IPS-18c (cell line): ENCODE results near the gene BTG3.

ENCODE experiments used
- H3K4me3 ChIP-seq: 2 replicates; pipeline ENCODE4 v1.7.0; 2013; ENCODE audit warnings: low read depth, mild to moderate bottlenecking, low read length, moderate library complexity; ENCODE audit not compliant: insufficient read depth
- H3K9me3 ChIP-seq: one replicate; pipeline ENCODE4 v1.6.1; 2013; ENCODE audit warnings: mild to moderate bottlenecking, low read length, moderate library complexity; ENCODE audit not compliant: control insufficient read depth, insufficient read depth

The BTG3 gene, protein sequence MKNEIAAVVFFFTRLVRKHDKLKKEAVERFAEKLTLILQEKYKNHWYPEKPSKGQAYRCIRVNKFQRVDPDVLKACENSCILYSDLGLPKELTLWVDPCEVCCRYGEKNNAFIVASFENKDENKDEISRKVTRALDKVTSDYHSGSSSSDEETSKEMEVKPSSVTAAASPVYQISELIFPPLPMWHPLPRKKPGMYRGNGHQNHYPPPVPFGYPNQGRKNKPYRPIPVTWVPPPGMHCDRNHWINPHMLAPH

DNA sequence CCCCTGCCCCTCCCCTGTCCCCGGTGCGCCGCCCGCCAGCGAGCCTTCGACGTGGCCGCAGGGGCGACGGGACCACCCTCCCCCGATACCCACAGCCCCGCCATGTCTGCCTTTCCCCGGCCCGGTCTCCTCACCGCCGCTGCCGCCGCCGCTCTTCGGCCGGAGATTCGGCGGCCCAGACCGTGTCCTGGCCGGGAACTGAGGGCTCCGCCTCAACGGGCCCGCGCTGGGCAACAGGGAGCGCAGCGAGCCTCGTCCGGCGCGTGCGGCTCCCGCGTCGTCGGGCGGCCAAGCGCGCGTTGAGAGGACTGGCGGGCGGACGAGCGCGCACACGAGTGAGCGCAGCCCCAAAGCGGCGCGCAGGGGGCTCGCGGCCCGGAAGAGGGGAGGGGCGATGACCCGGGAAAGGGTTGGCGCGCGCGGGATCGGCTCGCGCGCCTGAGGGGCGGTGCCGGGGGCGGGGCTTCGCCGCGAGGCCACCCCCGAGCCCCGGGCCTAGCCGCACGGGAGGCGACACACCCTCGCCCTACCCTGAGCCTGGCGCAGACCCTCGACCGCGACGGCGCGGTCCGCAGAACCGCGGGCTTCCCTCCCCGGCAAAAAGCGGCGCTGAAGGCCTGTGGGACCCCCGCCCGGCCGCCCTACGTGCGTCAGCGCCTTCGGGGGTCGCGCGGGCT lies at the start of gene BTG3:
TSS of gene BTG3 (minus strand) at position 337 of the 677 bp plus-strand sequence. CDS start 3,757 bp downstream, outside the sequence.
- Histone ChIP-seq H3K4me3 (peak within 1 kb of the TSS; percentile 84), H3K9me3 (no peaks in the 10 kb centered on the region)

DNA sequence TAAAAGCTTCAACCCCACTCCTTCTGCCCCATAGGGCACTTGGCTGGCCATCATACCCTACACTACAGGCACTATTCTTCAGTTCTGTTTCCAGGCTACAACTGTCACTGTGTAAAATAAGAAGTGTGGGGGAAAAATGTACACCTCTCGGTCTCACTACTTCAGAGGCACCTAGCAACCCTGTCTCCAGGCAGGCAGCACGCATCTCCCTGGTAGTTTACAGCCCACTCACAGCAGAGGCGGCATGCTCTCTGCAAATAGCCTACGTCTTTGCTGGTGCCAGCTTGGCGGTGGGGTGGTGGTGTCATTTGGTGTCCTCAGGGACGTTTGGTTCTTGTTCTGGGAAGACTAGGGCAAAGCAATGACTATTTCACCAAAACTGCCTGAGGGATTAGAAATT lies 48.2 kb upstream of the BTG3 start:
- H3K9me3 ChIP-seq: no peaks in the 10 kb centered on the region
- H3K4me3 ChIP-seq: no peak overlapping the region

DNA sequence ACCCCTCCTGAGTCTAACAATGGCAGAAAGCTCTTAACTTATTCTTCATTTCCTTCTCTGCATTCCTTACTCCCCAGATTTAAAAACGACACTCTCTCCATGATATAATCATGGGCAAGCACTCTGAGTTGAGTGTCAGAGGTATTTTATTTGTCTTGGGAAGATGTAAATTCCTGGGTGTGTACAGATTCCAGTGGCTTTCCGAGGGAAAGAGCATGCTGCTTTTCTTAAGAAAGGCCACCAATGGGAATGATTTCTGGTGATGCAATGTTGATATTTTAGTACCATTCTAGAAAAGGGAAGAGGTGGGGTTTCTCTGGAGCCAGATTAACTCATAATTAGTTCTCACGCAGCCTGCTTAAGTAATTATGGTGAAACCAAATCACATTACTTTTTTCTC lies 47.8 kb upstream of the BTG3 start:
- H3K4me3 ChIP-seq: no peak overlapping the region
- no peaks in the 10 kb centered on the region for H3K9me3 ChIP-seq

DNA sequence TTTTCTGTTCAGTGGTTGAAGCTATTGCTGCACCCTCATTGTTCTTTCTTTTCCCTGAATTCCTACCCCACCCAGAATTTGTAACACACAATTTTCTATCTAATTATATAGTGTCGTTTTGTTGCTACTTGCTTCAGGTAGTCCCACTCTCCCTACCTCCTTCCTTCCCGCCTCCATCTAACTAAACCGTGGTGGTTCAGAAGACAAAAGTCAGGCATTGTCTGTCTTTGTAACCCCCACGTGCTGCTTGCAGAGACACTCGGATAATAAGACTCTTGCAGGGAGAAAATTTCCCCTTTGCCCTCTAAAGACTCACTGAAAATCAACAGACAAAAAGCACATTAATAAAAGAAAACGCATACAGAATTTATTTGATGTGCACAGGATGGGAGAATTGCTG lies 46.2 kb upstream of the BTG3 start:
- Histone ChIP-seq H3K9me3 (no peaks in the 10 kb centered on the region), H3K4me3 (no peak overlapping the region)

DNA sequence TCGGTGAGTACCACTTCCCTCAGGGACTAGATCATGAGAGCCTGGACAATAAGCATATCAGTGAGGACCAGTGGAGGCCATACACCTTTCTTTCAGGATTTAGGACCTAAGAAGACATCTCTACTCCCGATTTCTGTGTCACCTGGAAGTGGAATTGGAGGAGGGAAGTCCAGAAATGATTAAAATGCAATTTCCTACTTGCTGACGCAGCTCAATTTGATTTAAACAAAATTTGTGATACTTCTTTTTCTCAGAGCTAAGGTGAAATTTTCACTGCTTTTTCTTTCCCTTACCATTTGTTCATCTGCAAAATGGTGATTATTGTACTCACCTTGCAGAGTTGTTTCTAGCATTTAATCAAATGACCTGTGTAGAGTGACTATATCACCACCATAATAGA lies 38.8 kb upstream of the BTG3 start:
- no peak overlapping the region for H3K4me3 ChIP-seq
- H3K9me3 ChIP-seq: no peaks in the 10 kb centered on the region

DNA sequence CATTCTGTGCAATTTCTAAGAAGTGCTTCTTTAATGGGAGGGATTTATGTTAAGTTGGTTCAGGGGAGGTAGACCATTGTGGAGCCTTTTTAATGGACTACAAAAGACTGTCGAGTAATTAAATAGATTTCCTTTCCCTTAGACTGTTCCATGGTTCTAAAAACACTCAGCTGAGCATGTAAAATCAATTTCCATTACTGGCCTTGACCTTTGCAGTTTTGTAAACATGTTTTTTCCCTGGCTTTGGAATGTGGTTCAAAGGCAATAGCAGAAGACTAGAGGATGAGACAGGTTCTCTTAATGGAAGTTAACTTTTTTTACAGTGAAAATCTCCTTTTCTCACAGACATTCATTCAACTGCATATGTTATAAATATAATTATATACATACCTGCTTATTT lies 37.6 kb upstream of the BTG3 start:
- Histone ChIP-seq H3K9me3 (no peaks in the 10 kb centered on the region), H3K4me3 (no peak overlapping the region)

DNA sequence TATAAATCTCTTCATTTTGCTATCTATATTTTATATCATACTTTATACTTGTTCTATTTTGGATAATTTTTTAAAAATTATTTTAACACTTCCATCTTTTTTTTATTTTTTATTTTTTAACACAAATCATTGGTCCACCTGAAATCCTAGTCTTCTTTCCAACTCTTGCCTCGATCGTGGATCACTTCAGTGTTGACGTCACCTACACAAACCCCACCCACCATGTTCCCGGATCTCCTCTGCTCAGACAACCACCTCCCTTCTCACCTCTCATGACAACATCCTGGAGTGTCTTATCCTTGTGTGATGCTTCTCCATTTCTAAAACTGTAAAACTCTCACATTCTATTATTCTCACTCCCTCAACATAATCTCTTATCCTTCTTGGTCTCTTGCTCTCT lies 34.1 kb upstream of the BTG3 start:
- Histone ChIP-seq H3K9me3 (peaks cover 4% of the 10 kb centered on the region), H3K4me3 (no peak overlapping the region)

DNA sequence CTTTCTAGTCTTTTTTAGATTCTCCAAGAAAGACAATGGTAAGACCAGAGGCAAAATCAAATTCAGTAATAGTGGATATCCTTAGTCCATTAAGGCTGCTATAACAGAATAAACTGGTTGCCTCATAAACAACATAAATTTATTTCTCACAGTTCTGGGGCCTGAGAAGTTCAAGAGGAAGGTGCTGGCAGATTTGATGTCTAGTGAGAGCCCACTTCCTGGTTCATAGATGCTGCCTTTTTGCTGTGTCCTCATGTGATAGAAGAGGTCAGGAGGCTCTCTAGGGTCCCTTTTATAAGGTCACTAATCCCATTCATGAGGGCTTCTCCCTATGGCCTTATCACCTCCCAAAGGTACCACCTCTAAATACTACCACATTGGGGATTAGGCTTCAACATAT lies 31.5 kb upstream of the BTG3 start:
- H3K4me3 ChIP-seq: no peak overlapping the region
- H3K9me3 ChIP-seq: peaks cover 6% of the 10 kb centered on the region

DNA sequence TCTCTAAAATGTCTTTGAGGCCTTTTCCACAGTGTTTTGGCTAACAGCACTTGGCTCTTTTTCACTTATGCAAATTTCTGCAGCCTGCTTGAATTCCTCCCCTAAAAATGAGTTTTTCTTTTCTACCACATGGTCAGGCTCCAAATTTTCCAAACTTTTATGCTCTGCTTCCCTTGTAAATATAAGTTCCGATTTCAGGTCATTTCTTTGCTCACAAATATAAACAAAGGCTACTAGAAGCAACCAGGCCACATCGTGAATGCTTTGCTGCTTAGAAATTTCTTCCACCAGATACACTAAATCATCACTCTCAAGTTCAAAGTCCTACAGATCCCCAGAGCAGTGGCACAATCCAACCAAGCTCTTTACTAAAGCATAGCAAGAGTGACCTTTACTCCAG lies 28.1 kb upstream of the BTG3 start:
- Histone ChIP-seq H3K4me3 (no peak overlapping the region), H3K9me3 (peaks cover 6% of the 10 kb centered on the region)

DNA sequence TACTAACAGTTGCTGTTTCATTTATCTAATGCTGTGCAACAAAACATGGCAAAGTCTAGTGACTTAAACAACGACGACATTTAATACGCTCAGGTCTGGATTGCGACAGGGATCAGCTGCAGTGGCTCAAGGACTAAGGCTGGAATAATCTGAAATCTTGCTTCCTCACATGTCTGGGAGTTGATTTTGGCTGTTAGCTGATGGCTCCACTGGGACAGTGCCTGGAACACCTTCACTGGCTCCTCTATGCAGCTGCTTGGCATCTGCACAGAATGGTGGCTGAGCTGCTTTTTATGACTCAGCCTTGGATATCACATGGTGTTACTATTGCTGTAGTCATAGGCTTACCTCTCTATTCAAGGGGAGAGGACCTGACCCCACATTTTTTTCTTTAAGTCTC lies 24.0 kb upstream of the BTG3 start:
- no peak overlapping the region for H3K4me3 ChIP-seq
- H3K9me3 ChIP-seq: peaks cover 2% of the 10 kb centered on the region

DNA sequence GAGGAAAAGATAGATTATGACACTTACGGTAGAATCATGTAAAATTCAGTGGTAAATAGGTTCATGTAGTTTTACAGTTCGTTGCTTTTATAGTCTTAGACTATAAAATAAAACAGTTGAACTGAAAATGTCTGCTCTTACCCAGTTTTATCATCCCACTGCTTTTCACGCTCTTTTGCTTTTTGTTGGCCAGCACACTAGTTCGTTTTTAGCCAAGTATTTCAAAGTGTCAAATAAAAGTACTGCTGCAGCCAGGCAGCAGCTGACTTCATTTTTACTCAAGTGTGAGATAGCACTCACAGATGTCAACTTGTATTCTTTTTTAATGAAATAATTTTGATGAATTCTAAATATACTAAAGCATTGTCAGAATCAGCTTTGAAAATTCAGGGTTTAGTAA lies 18.5 kb upstream of the BTG3 start:
- H3K9me3 ChIP-seq: no peaks in the 10 kb centered on the region
- no peak overlapping the region for H3K4me3 ChIP-seq

DNA sequence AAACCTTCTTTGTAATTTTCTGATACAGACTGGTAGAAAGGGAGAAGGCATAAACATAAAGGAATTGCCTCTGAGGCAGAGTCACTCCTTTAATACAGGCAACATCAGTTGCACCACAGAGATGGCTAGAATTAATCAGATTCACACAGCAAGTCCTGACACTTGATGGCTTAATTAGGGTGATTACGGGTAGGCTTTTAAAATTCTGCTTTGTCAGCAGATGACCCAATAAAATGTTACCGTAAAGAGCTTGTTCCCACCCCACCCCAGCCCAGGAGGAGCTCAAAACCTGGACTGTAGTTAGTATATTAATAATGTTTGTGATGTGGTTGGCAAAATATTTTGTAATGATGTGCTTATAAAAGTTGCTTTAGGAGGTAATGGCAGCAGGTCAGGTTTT lies 9.3 kb upstream of the BTG3 start:
- Histone ChIP-seq H3K9me3 (no peaks in the 10 kb centered on the region), H3K4me3 (no peak overlapping the region)

DNA sequence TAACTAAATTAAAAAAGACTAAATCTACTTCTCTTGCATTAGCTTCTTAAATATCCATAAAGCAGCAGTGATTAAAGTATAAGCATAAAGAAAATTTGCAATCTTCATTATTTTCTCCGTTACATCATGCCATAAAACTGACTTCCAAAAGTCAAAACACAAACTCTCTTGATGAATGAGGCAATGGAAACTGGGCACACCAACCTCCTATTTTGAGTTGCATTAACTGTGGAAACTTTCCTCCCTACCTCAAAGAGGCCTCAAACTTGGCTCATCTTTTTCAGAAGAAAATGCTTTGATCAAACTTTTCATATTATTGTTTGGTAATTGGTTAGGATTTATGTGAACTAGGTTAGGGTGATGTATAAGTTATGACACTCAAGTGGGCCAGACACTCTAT lies 4.1 kb upstream of the BTG3 start:
- Histone ChIP-seq H3K9me3 (no peaks in the 10 kb centered on the region), H3K4me3 (no peak overlapping the region)

DNA sequence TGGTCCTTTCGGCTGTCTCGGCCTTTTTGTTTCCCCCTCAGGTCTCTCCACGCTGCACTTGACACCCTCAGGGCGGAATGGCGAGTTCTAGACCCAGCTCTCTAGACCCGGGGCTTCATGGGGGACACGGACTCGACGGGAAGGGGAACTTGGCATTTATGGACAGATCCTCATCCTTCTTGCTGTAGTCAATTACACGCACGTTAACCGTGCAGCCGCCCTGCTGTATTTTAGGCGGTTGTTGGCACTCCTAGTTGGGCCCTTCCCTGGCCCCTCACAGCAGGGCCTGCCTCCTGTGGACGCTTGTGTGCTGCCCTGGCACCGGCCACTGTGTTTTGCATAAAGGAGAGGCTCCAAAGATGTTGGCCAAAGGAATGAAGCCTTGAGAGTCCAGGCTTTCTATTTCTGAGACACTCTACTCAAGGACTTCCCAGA lies 558 bp upstream of the BTG3 start:
- peak overlapping the region; percentile 84; the same call in 1 of the 2 replicates for H3K4me3 ChIP-seq
- no peaks in the 10 kb centered on the region for H3K9me3 ChIP-seq

DNA sequence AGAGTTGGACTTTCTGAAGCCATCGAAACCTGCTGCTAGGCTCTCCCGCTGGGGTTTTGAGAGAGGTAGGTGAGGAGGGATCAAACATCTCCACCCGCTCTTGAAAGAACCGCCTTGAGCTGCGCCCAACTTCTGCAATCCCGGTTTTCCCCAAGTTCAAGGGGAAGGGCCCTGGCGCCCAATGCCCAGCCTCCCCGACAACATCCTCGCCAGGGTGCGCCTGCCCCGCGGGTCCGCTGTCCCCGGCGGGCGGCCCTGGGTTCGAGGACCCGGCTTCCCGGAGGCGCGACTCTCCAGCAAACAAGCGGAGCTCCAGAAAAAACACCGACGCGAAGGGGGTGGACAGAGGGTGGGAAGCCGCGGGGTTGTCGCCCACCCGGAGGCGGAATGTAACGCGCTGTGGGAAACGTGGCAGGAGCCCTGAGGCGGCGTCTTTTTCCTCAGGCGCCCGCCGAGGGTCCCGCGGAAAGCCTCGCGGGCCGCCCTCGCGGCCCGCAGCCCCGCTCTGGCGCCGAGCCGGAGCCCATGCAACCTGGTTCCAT lies 607 bp downstream of the BTG3 start:
- no peaks in the 10 kb centered on the region for H3K9me3 ChIP-seq

DNA sequence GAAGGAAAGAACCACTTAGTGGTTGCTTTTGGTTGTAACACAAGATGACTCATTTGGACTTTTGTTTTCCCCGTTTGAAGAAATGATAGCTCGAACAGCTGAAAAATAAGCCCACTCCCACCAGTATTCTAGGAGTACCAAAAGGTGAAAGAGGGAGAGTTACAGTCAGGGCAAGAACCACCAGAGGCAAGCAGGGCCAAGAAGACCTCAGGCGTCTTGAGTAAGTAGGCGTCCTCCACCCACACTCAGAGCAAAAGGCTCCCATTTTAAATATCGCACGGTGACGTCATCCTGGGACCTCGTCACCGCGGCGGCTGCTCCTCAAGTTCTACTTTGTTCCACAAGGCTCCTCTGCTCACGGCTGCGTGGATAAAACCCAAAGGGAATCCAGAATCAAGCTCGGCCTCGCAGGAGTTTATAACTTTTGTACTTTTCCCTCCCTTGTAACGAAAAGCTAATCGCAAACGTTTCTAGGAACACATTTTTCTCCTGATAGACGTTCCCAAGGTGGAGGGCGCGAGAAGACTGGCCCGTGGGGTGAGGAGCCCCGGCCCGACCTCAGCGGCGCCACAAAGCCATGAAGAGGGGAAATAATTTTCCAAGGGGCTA lies 1.2 kb downstream of the BTG3 start:
- H3K9me3 ChIP-seq: no peaks in the 10 kb centered on the region
- peak overlapping the region; percentile 84 for H3K4me3 ChIP-seq

More for the DNA sequence above, 607 bp downstream of the BTG3 start:
- peak overlapping the region; percentile 84 for H3K4me3 ChIP-seq

DNA sequence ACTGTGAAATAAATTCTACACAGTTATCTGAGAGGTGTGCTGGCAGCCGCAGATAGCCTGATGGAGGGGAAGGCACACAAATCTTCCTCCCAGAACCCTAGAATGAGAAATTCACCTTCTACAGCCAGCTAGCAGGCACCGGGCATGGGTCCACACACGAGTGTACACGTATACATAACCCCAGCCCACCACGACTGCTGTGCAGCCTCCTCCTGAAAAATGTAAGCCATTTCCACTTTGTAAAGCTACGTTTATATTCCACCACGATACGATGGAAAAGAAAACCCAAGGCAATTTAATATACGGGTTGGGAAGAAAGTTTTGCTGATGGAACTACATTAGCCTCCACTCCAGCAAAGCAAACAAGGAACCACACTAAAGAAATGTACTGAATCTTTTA lies 1.8 kb downstream of the BTG3 start:
- peak overlapping the region; percentile 84; the same call in 1 of the 2 replicates for H3K4me3 ChIP-seq
- no peaks in the 10 kb centered on the region for H3K9me3 ChIP-seq

DNA sequence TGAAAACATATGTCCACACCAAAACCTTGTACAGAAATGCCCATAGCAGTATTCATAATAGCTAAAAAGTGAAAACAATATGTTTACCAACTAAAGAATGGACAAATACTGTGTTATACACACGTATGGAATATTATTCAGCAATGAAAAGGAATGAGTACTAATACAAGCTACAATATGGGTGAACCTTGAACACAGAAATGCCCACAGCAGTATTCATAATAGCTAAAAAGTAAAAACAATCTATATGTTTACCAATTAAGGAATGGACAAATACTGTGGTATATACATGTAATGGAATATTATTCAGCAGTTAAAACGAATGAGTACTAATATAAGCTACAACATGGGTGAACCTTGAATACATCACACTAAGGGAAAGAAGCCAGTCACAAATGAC lies 3.0 kb downstream of the BTG3 start:
- H3K9me3 ChIP-seq: no peaks in the 10 kb centered on the region
- H3K4me3 ChIP-seq: no peak overlapping the region
